ENCODE data around the gene C6orf136.

The C6orf136 gene

GRCh38 chr6:30646450-30647241 lies at the start of gene C6orf136:
TSS of gene C6orf136 (plus strand) at chr6:30647133. CDS start at chr6:30647232, 99 bp downstream.
- DNase-seq (ENCODE audit: low spot score) = peak; percentile 100

DNA sequence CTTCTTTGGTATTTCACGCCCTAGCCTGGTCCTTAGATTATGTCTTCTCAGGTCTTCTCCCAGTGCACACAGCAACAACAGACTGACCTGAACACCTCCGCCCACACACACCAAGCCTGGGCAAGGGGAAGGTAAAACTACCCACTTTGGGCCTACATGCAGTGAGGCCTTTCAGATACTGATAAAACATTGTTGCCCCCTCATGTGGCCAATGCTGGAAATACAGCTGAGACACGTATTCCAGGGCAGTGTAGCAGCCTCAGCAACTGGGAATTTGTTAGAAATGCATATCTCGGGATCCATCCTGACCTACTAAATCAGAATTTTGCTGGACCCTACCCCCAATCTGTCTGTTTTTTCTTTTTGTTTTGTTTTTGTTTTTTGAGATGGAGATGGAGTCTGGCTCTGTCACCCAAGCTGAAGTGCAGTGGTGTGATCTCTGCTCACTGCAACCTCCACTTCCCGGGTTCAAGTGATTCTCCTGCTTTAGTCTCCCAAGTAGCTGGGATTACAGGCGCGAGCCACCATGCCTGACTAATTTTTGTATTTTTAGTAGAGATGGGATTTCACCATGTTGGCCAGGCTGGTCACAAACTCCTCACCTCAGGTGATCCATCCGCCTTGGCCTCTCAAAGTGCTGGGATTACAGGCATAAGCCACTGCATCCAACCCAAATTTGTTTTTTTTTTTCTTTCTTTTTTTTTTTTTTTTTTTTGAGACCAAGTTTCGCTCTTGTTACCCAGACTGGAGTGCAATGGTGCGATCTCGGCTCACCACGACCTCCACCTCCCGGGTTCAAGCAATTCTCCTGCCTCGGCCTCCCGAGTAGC lies 49.4 kb upstream of the C6orf136 start:
- peak; percentile 81 for DNase-seq (ENCODE audit: low spot score)

DNA sequence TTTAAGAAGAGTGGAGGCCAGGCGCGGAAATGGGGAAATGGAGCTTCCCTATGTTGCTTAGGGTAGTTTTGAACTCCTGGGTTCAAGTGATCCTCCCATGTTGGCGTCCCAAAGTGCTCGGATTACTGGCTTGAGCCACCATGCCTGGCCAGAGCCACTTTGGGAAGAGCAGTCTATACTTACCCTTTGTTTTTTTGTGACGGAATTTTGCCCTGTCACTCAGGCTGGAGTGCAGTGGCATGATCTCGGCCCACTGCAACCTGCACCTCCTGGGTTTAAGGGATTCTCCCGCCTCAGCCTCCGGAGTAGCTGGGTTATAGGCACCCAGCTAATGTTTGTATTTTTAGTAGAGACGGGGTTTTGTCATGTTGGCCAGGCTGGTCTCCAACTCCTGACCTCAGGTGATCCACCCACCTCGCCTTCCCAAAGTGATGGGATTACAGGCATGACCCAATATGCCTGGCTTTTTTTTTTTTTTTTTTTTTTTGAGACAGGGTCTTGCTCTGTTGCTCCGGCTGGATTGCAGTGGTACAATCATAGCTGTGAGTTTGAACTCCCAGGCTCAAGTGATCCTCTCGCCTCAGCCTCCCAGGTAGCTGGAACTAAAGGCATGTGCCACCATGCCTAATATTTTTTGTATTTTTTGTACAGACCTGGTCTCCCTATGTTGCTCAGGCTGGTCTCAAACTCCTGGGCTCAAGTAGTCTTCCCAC lies 47.9 kb upstream of the C6orf136 start:
- DNase-seq (ENCODE audit: low spot score) = no peak

- no peak for DNase-seq (ENCODE audit: low spot score)
Measured at GRCh38 chr6:30599625-30600324, 47.2 kb upstream of the C6orf136 start.

DNA sequence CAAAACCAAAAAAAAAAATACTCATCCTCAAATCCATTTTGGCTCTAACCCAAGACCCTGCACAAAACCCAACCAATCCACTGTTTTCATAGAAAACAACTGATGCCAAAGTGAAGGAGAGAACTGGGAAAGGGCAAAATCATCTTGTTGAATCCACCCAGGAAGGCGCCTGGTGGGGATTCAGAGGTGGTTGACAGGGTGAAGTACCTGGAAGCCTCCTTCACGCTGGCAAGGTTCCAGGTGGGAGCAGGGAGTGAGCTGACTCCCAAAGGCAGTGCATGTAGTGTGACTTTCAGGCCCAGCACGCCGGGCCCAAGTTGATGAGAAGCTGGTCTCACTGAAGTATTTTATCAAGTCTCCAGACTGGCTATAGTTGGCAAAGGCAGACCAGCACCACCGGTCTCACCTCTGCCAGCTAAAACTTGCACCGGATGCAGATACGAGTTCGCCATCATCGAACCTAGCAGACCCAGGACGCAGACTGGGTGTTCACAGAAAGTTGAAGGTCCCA lies 46.4 kb upstream of the C6orf136 start:
- DNase-seq (ENCODE audit: low spot score) = no peak

DNA sequence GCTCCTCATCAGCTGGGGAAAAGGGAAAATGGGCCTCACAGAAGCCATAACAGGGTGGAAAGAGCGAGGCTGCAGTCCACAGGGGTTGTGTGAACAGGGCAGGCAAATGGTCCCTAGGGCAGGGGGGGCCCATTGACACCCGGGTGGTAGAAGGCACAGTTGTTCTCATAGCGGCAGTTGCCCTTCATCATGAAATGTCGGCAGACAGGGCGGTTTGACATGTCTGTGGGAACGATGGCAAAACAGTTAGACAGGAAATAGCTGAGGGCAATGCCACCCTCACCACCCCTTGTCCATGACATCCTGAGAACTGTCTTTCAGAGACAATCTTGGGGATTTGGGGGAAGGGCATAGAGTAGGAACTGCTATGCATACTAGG lies 45.5 kb upstream of the C6orf136 start:
- no peak for DNase-seq (ENCODE audit: low spot score)

- DNase-seq (ENCODE audit: low spot score) = no peak
Measured at GRCh38 chr6:30601815-30602641, 44.9 kb upstream of the C6orf136 start.

- no peak for DNase-seq (ENCODE audit: low spot score)
Measured at GRCh38 chr6:30603961-30604360, 43.0 kb upstream of the C6orf136 start.

GRCh38 chr6:30610065-30610464 lies 36.9 kb upstream of the C6orf136 start:
- DNase-seq (ENCODE audit: low spot score) = no peak

GRCh38 chr6:30611150-30611855 lies 35.6 kb upstream of the C6orf136 start:
- no peak for DNase-seq (ENCODE audit: low spot score)

- no peak for DNase-seq (ENCODE audit: low spot score)
Measured at GRCh38 chr6:30611856-30612194, 35.1 kb upstream of the C6orf136 start.

DNA sequence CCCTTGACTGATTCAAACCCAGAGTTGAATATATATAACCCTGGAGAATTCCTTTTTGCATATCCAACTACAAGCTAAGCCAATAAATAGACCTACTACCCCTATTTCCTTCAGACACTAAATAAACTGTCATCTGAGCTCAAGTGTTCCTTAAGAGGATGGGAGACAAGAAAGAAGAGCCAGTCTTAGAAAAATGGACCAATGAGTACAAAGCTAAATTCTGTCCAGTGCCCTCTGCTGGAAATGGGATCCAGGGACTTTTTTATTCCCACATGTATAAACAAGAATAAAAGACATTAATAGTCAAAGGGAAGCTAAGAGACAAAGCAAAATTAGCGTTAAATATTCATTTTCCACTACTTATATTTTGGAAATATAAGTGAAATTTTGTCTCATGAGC lies 34.7 kb upstream of the C6orf136 start:
- DNase-seq (ENCODE audit: low spot score) = no peak

DNA sequence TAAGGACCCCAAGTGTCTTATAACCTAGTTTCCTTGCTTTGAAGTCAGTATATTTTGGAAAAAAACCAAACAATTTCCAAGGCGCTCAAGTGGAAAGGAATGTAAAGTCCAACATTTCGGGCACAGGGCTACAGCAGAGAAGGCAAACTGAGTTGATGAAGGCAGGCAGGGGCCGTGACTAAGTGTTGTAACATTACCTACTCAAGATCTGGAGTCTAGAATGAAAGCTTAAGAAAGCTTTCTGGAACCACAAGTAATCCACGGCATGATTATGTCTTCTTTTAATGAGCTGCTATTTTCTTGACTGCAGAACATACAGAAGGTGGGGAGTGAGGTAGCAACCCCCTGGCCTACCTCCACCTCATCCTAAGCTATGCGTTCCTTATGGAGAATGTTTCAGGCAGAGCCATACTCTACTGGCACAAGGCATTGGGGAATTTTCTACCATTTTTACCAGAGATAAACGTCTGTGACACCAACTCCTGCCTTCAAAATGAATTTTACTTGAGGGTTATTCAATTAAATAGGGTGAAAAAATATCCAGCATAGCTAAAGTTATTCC lies 34.2 kb upstream of the C6orf136 start:
- DNase-seq (ENCODE audit: low spot score) = no peak

GRCh38 chr6:30613251-30614043 lies 33.5 kb upstream of the C6orf136 start:
- no peak for DNase-seq (ENCODE audit: low spot score)

- no peak for DNase-seq (ENCODE audit: low spot score)
Measured at GRCh38 chr6:30614044-30614842, 32.7 kb upstream of the C6orf136 start.

GRCh38 chr6:30614843-30615218 lies 32.1 kb upstream of the C6orf136 start:
- peak; percentile 91 for DNase-seq (ENCODE audit: low spot score)

GRCh38 chr6:30615219-30615957 lies 31.5 kb upstream of the C6orf136 start:
- DNase-seq (ENCODE audit: low spot score) = no peak
